HepG2 (cell line): ENCODE results near the gene DPF1. TPM values are rescaled to one million over a fixed set of nuclear protein-coding genes. Genes with fewer than 3 reads are reported as not detected.

Experiments used
- ATAC-seq: fragments of 200-7000 bp; cut with Tn5 transposase; 3 replicates; pipeline ENCODE4 v1.9.1; 2020; ENCODE audit warnings: mild to moderate bottlenecking, moderate library complexity
- BruUV-seq: library from RNA; stranded (reverse); fragments of 400-500 nt; replicated peaks from 2 replicates; lab custom pipeline; 2021; lab: Mats Ljungman, UMichigan
- CTCF ChIA-PET: fragments of 300-600 bp; formaldehyde crosslinking; extraction: SDS; loops from one replicate; lab custom pipeline; 2021; ENCODE audit warnings: low total read pairs, inconsistent platforms, low intra/inter-chr PET ratio; lab: Yijun Ruan, JAX
- POLR2A ChIA-PET: fragments of 350-600 bp; sonication (Branson Sonifier 250); formaldehyde crosslinking; loops from one replicate; lab custom pipeline; 2020; ENCODE audit warnings: antibody characterized with exemption, inconsistent platforms; lab: Yijun Ruan, JAX
- DNase-seq: peaks from one replicate; pipeline ENCODE4 v3.0.0-alpha.2; 2015; ENCODE audit warnings: low spot score
- FAIRE-seq: peaks from 3 replicates; lab custom pipeline; 2011; peaks lifted over from hg19 to GRCh38; lab: Jason Lieb, UNC
- H2AFZ ChIP-seq: one replicate; pipeline ENCODE4 v1.6.1; 2011; ENCODE audit warnings: low read length, inconsistent platforms
- H3K27ac ChIP-seq: fragments of 300-600 bp; 3 replicates; pipeline ENCODE4 v1.8.0; 2011; ENCODE audit warnings: mixed run types, mild to moderate bottlenecking, mixed read lengths, low read length, inconsistent platforms; ENCODE audit not compliant: insufficient read depth; ENCODE audit errors: extremely low read length
- H3K27me3 ChIP-seq, 2 experiments: fragments of 200-600 bp in 1 of 2; 2 replicates in 1 of 2; 3 replicates in 1 of 2; pipeline versions ENCODE4 v1.6.0 to v1.8.0; 2011; ENCODE audit warnings: low read length in 2 of 2, mild to moderate bottlenecking in 2 of 2, moderate library complexity in 2 of 2, inconsistent platforms in 1 of 2; ENCODE audit not compliant: insufficient read depth in 2 of 2, control insufficient read depth in 1 of 2
- H3K36me3 ChIP-seq, 2 experiments: fragments of 200-600 bp in 1 of 2; replicated peaks in 1 of 2; 2 replicates in 1 of 2; 3 replicates in 1 of 2; pipeline versions ENCODE4 v1.5.1 to v1.8.0; 2011; ENCODE audit warnings: low read length in 2 of 2, inconsistent platforms in 1 of 2; ENCODE audit not compliant: insufficient read depth in 2 of 2, control insufficient read depth in 1 of 2
- H3K4me1 ChIP-seq: 2 replicates; pipeline ENCODE4 v1.5.1; 2012; ENCODE audit warnings: low read length, inconsistent platforms; ENCODE audit not compliant: insufficient read depth
- H3K4me2 ChIP-seq: 2 replicates; pipeline ENCODE4 v1.6.0; 2011; ENCODE audit warnings: low read depth, low read length, inconsistent platforms
- H3K4me3 ChIP-seq, 3 experiments: fragments of 200-600 bp in 1 of 3; sonication (generic), shearing (Covaris generic) in 1 of 3; replicated peaks in 1 of 3; 2 replicates each; pipeline ENCODE4 v1.5.1; 2011 to 2016; ENCODE audit warnings: low read length in 3 of 3, inconsistent platforms in 2 of 3, low read depth in 2 of 3, mild to moderate bottlenecking in 2 of 3, control low read depth in 1 of 3, mixed read lengths in 1 of 3; ENCODE audit not compliant: insufficient read depth in 1 of 3
- H3K79me2 ChIP-seq: one replicate; pipeline ENCODE4 v1.6.1; 2011; ENCODE audit warnings: low read length, inconsistent platforms; ENCODE audit not compliant: insufficient read depth
- H3K9ac ChIP-seq: 2 replicates; pipeline ENCODE4 v1.6.0; 2011; ENCODE audit warnings: mild to moderate bottlenecking, low read depth, low read length, inconsistent platforms; ENCODE audit not compliant: insufficient read depth
- H3K9me3 ChIP-seq: 2 replicates; pipeline ENCODE4 v1.5.1; 2012; ENCODE audit warnings: mild to moderate bottlenecking, low read length
- H4K20me1 ChIP-seq: 2 replicates; pipeline ENCODE4 v1.6.0; 2011; ENCODE audit warnings: inconsistent platforms, mild to moderate bottlenecking, low read length, moderate library complexity; ENCODE audit not compliant: insufficient read depth
- ARHGAP35 ChIP-seq: sonication (generic); formaldehyde crosslinking; IDR thresholded peaks from 2 replicates; pipeline ENCODE4 v1.9.0; 2022; ENCODE audit warnings: mild to moderate bottlenecking, inconsistent platforms, moderate library complexity, missing genetic modification reagents, borderline replicate concordance
- ARNTL ChIP-seq: sonication (generic); formaldehyde crosslinking; IDR thresholded peaks from 2 replicates; pipeline ENCODE4 v1.4.0; 2020; ENCODE audit warnings: mild to moderate bottlenecking, missing genetic modification reagents
- ATF7-NPFF ChIP-seq: sonication (generic); formaldehyde crosslinking; IDR thresholded peaks from 2 replicates; pipeline ENCODE4 v1.8.1; 2023; ENCODE audit warnings: mild to moderate bottlenecking, low read depth, missing genetic modification reagents, moderate library complexity
- ATRX ChIP-seq: sonication (generic); formaldehyde crosslinking; IDR thresholded peaks from 2 replicates; pipeline ENCODE4 v1.4.0; 2020; ENCODE audit warnings: missing genetic modification reagents, borderline replicate concordance
- CBX1 ChIP-seq: IDR thresholded peaks from one replicate; pipeline ENCODE4 v1.6.1; 2016; ENCODE audit warnings: antibody characterized with exemption, low read depth
- GPN1 ChIP-seq: sonication (generic); formaldehyde crosslinking; IDR thresholded peaks from 2 replicates; pipeline ENCODE4 v1.5.1; 2020; ENCODE audit warnings: missing genetic modification reagents, borderline replicate concordance
- GTF2F1 ChIP-seq: fragments of 150-350 bp; IDR thresholded peaks from 2 replicates; pipeline ENCODE4 v1.6.1; 2014; ENCODE audit warnings: low read length
- HMG20B ChIP-seq: conservative IDR thresholded peaks from 2 replicates; pipeline ENCODE4 v1.6.1; 2016; ENCODE audit warnings: missing genetic modification reagents, missing compliant biosample characterization
- NFE2 ChIP-seq: sonication (generic); formaldehyde crosslinking; IDR thresholded peaks from 2 replicates; pipeline ENCODE4 v1.4.0; 2020; ENCODE audit warnings: missing genetic modification reagents
- NR1H2 ChIP-seq: sonication (generic); formaldehyde crosslinking; IDR thresholded peaks from 2 replicates; pipeline ENCODE4 v1.8.1; 2022; ENCODE audit warnings: low read depth, missing genetic modification reagents, borderline replicate concordance
- PAXIP1 ChIP-seq: sonication (generic); formaldehyde crosslinking; conservative IDR thresholded peaks from 2 replicates; pipeline ENCODE4 v1.4.0; 2020; ENCODE audit warnings: mild to moderate bottlenecking, missing genetic modification reagents, moderate library complexity
- STAG1 ChIP-seq: sonication (generic); formaldehyde crosslinking; IDR thresholded peaks from 2 replicates; pipeline ENCODE4 v1.4.0; 2020; ENCODE audit warnings: missing genetic modification reagents
- THRA ChIP-seq: sonication (generic); formaldehyde crosslinking; IDR thresholded peaks from 2 replicates; pipeline ENCODE4 v1.4.0; 2020; ENCODE audit warnings: missing genetic modification reagents, borderline replicate concordance
- ZBTB1 ChIP-seq: sonication (generic); formaldehyde crosslinking; IDR thresholded peaks from 2 replicates; pipeline ENCODE4 v1.4.0; 2020; ENCODE audit warnings: missing genetic modification reagents, borderline replicate concordance
- ZNF781 ChIP-seq: sonication (generic); formaldehyde crosslinking; IDR thresholded peaks from 2 replicates; pipeline ENCODE4 v1.5.1; 2020; ENCODE audit warnings: borderline replicate concordance, mild to moderate bottlenecking, missing genetic modification reagents; ENCODE audit errors: not compliant biosample characterization
- ZNF878 ChIP-seq: sonication (generic); formaldehyde crosslinking; IDR thresholded peaks from 2 replicates; pipeline ENCODE4 v1.8.1; 2023; ENCODE audit warnings: mild to moderate bottlenecking, missing genetic modification reagents, moderate library complexity
- WGBS: methylation state at CpG from one replicate; pipeline ENCODE4 v1.1.6; 2017; ENCODE audit warnings: low lambda C conversion rate; 5-methylcytosine and 5-hydroxymethylcytosine counted together
- in situ Hi-C: cut with HindIII; loops from 2 replicates; pipeline ENCODE4 v1.10.0; 2017; ENCODE audit warnings: low pct_unique_long_range_greater_than_20kb; ENCODE audit not compliant: extremely low pct_ligation_motif_present
- intact Hi-C: fragments of 100-400 bp; cut with micrococcal nuclease; formaldehyde crosslinking; loops from one replicate; pipeline ENCODE4 v1.10.0; 2022; ENCODE audit not compliant: unreplicated experiment
- polyA plus RNA-seq, 8 experiments: library from polyadenylated mRNA; depleted of rRNA in 3 of 8; stranded (reverse) in 7 of 8; unstranded in 1 of 8; fragments of >200 nt; fragmentation: Illumina TruSeq in 4 of 8; extraction: Trizol in 4 of 8; gene quantifications; 2 replicates each; pipeline versions ENCODE4 v1.2.1 to v1.2.3, GENCODE V29; 2011 to 2016; ENCODE audit warnings: low read depth in 4 of 8, missing spikeins in 1 of 8, mixed read lengths in 1 of 8; ENCODE audit not compliant: insufficient read depth in 1 of 8
- total RNA-seq, 5 experiments: library from RNA; depleted of rRNA; stranded (reverse); fragments of >200 nt; fragmentation: Illumina TruSeq; extraction: Trizol; gene quantifications; 2 replicates each; pipeline ENCODE4 v1.2.3, GENCODE V29; 2016; ENCODE audit warnings: low read depth in 1 of 5
- TF ChIP-seq, protein P1 (sequence below): sonication (generic); formaldehyde crosslinking; IDR thresholded peaks from 2 replicates; pipeline ENCODE4 v1.4.0; 2020; ENCODE audit warnings: missing genetic modification reagents

Gene DPF1
- total and polyA plus RNA-seq, 2 of the 13 experiments (the other 11 are each of a cell fraction or from before 2014, with no cell fraction given), result 1.0 to 3.2 TPM

- TF ChIP-seq ARNTL (CRISPR knock-in tag), result no peak
- TF ChIP-seq PAXIP1 (CRISPR knock-in tag), result 0 out of 2 replicates have a peak, but pooled peaks have one; percentile 15
- TF ChIP-seq, protein P1, sequence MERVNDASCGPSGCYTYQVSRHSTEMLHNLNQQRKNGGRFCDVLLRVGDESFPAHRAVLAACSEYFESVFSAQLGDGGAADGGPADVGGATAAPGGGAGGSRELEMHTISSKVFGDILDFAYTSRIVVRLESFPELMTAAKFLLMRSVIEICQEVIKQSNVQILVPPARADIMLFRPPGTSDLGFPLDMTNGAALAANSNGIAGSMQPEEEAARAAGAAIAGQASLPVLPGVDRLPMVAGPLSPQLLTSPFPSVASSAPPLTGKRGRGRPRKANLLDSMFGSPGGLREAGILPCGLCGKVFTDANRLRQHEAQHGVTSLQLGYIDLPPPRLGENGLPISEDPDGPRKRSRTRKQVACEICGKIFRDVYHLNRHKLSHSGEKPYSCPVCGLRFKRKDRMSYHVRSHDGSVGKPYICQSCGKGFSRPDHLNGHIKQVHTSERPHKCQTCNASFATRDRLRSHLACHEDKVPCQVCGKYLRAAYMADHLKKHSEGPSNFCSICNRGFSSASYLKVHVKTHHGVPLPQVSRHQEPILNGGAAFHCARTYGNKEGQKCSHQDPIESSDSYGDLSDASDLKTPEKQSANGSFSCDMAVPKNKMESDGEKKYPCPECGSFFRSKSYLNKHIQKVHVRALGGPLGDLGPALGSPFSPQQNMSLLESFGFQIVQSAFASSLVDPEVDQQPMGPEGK (CRISPR knock-in tag), result peak; percentile 42; the same call in 1 of the 2 replicates
- TF ChIP-seq, all 625 proteins: peak for 5
These were observed 24.4 kb upstream of the DPF1 start (continued) for GRCh38 chr19:38248421-38248820.

DNA sequence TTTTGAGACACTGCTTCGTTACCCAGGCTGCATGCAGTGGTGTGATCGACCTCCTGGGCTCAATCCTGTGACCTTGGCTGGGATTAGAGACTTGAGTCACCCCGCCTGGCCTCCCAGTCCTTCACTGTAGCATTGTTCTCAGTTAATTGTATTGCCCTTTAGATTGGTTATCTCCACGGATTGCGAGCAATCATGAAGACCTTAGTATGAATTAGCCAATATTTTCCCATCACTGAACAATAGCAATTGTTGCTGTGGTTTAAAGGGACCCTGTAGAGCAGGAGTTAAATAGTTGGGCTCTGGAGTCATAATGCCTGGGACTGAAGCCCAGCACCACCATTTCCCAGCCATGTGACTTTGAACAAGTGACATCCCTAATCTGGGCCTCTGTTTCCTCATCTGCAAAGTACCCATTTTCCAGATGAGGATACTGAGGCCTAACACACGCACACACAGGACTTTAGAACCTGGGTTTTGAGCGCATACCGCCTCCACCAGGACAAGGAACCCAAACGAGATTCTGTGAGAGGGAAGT, 23.8 kb upstream of the DPF1 start:
- BruUV-seq, result no TSS peak
- FAIRE-seq (no peak), DNase-seq (peak; percentile 80), ATAC-seq (peak; percentile 49)
- intact Hi-C loops, result no loop called here
- Histone ChIP-seq H3K4me1 (peaks cover 48% of the 10 kb centered on the region), H3K9me3 (no peaks in the 10 kb centered on the region), H3K36me3 (no peaks in the 10 kb centered on the region), H3K9ac (no peak overlapping the region), H4K20me1 (no peaks in the 10 kb centered on the region), H3K79me2 (no peaks in the 10 kb centered on the region), H2AFZ (no peak overlapping the region), H3K4me2 (no peak overlapping the region), H3K27ac (no peak overlapping the region), H3K4me3 (no peak overlapping the region), H3K27me3 (peaks cover 2 to 8% of the 10 kb centered on the region in 2 experiments; a peak in 2 of 5 replicates)
- ChIA-PET POLR2A (no interaction called here), CTCF (no interaction called here)
- in situ Hi-C loops, result no loop called here
- WGBS, result 26% methylated on average over 9 of the region's 9 CpGs
- no peak for TF ChIP-seq ATF7-NPFF (CRISPR knock-in tag)
- no peak for TF ChIP-seq ATRX (CRISPR knock-in tag)
- TF ChIP-seq ZNF878 (CRISPR knock-in tag), result no peak
- TF ChIP-seq HMG20B, result peak; percentile 60; the same call in 1 of the 2 replicates
- TF ChIP-seq ZNF781 (CRISPR knock-in tag), result no peak
- no peak for TF ChIP-seq ZBTB1 (CRISPR knock-in tag)
- no peak for TF ChIP-seq STAG1 (CRISPR knock-in tag)
- no peak for TF ChIP-seq ARHGAP35 (CRISPR knock-in tag)
- peak; percentile 20; the same call in 1 of the 2 replicates for TF ChIP-seq THRA (CRISPR knock-in tag)
- TF ChIP-seq CBX1, result no peak
- TF ChIP-seq NFE2, result no peak
- TF ChIP-seq GPN1 (CRISPR knock-in tag), result no peak
- TF ChIP-seq NR1H2 (CRISPR knock-in tag), result no peak
- TF ChIP-seq GTF2F1, result no peak
